ENCODE measurements around the gene TMEM72. TPM values are rescaled to one million over a fixed set of nuclear protein-coding genes. Genes with fewer than 3 reads are reported as not detected.
"Not testable (repeated sequence)": the region's sequence is repeated elsewhere in the genome, so short reads cannot be mapped to it uniquely, and the experiment has no call there.

The TMEM72 gene
- total RNA-seq: 0.16 TPM

- DNase-seq: no peak
Observed at GRCh38 chr10:44911081-44911540, at the start of gene TMEM72. TMEM72 (plus strand) TSS chr10:44911337; CDS start chr10:44911513, 176 bp downstream.

GRCh38 chr10:44862006-44862751, 49.0 kb upstream of the TMEM72 start:
- no peak for DNase-seq

GRCh38 chr10:44862924-44863323, 48.2 kb upstream of the TMEM72 start:
- DNase-seq: no peak

- DNase-seq: no peak
Observed at GRCh38 chr10:44863344-44864047, 47.6 kb upstream of the TMEM72 start.

- DNase-seq: peak; percentile 47
Observed at GRCh38 chr10:44864051-44864450, 47.1 kb upstream of the TMEM72 start.

GRCh38 chr10:44864637-44865288, 46.4 kb upstream of the TMEM72 start:
- DNase-seq: peak; percentile 85

GRCh38 chr10:44865289-44865671, 45.9 kb upstream of the TMEM72 start:
- DNase-seq: no peak

GRCh38 chr10:44866367-44866766, 44.8 kb upstream of the TMEM72 start:
- not testable (repeated sequence) for DNase-seq

- no peak for DNase-seq
Observed at GRCh38 chr10:44870031-44870430, 41.1 kb upstream of the TMEM72 start.

- no peak for DNase-seq
Observed at GRCh38 chr10:44873160-44873559, 38.0 kb upstream of the TMEM72 start.

- no peak for DNase-seq
Observed at GRCh38 chr10:44874166-44874565, 37.0 kb upstream of the TMEM72 start.

GRCh38 chr10:44878706-44879530, 32.2 kb upstream of the TMEM72 start:
- DNase-seq: peak; percentile 93

GRCh38 chr10:44879531-44879899, 31.6 kb upstream of the TMEM72 start:
- DNase-seq: no peak

- no peak for DNase-seq
Observed at GRCh38 chr10:44880090-44880715, 30.9 kb upstream of the TMEM72 start.

- DNase-seq: no peak
Observed at GRCh38 chr10:44881649-44882048, 29.5 kb upstream of the TMEM72 start.

- DNase-seq: no peak
Observed at GRCh38 chr10:44882166-44882720, 28.9 kb upstream of the TMEM72 start.

GRCh38 chr10:44883593-44884331, 27.4 kb upstream of the TMEM72 start:
- no peak for DNase-seq

- no peak for DNase-seq
Observed at GRCh38 chr10:44885710-44886109, 25.4 kb upstream of the TMEM72 start.

- DNase-seq: no peak
Observed at GRCh38 chr10:44886966-44887365, 24.2 kb upstream of the TMEM72 start.

- no peak for DNase-seq
Observed at GRCh38 chr10:44888886-44889285, 22.3 kb upstream of the TMEM72 start.

GRCh38 chr10:44889834-44890233, 21.3 kb upstream of the TMEM72 start:
- DNase-seq: no peak
